Loucy (cell line): Measurements from ENCODE around the gene HAGH.

Source experiments
- EZH2phosphoT487 ChIP-seq: fragments of 200-600 bp; IDR thresholded peaks from 2 replicates; pipeline ENCODE4 v1.6.1; 2018; ENCODE audit warnings: antibody characterized with exemption, mild to moderate bottlenecking, moderate library complexity, borderline replicate concordance
- TF ChIP-seq, protein P1 (sequence below): fragments of 200-600 bp; sonication (generic); conservative IDR thresholded peaks from 2 replicates; pipeline ENCODE4 v1.5.1; 2014; ENCODE audit warnings: mild to moderate bottlenecking, antibody characterized with exemption, low read length

DNA sequence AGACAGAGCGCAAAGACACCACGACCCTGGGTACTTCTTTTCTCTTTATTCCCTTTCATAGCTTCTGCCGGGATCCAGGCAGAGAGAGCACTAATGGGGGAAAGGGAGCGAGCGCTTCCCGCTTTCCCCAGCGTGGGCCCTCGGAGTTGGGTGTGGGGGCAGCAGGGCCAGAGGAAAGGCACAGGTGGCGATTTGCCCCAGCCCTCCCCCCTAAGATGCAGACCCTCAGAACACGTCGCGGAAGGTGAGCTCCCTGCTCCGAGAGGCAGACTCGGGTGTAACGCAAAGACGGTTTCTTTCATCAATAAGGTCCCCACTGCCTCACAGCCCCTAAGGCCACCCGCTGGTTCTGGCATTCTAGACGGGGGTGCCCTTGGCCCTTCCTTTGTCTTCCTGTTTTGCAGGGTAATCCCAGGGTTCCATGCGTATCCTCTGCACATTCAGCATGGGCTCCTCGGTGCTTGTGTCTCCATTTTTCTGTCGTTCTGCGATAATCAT is 54.7 kb downstream of the HAGH start:
- TF ChIP-seq, protein P1, sequence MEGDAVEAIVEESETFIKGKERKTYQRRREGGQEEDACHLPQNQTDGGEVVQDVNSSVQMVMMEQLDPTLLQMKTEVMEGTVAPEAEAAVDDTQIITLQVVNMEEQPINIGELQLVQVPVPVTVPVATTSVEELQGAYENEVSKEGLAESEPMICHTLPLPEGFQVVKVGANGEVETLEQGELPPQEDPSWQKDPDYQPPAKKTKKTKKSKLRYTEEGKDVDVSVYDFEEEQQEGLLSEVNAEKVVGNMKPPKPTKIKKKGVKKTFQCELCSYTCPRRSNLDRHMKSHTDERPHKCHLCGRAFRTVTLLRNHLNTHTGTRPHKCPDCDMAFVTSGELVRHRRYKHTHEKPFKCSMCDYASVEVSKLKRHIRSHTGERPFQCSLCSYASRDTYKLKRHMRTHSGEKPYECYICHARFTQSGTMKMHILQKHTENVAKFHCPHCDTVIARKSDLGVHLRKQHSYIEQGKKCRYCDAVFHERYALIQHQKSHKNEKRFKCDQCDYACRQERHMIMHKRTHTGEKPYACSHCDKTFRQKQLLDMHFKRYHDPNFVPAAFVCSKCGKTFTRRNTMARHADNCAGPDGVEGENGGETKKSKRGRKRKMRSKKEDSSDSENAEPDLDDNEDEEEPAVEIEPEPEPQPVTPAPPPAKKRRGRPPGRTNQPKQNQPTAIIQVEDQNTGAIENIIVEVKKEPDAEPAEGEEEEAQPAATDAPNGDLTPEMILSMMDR = no peak
- TF ChIP-seq EZH2phosphoT487 = no peak
